GM12878 (cell line): ENCODE data around the gene CARD9. TPM values are rescaled to one million over a fixed set of nuclear protein-coding genes. Genes with fewer than 3 reads are reported as not detected.

Source experiments
- BCL3 ChIP-seq: IDR thresholded peaks from 2 replicates; pipeline ENCODE4 v1.6.1; 2011; ENCODE audit warnings: borderline replicate concordance, low read depth, mild to moderate bottlenecking, moderate library complexity, low read length; ENCODE audit not compliant: insufficient read depth, poor library complexity, severe bottlenecking
- BHLHE40 ChIP-seq, 2 experiments: fragments of 450-650 bp in 1 of 2; IDR thresholded peaks; 2 replicates each; pipeline ENCODE4 v1.6.1; 2011 to 2017; ENCODE audit warnings: low read depth in 2 of 2, borderline replicate concordance in 1 of 2, improper control_type of control experiment in 1 of 2, low read length in 1 of 2, mild to moderate bottlenecking in 1 of 2
- BMI1 ChIP-seq: fragments of 450-650 bp; IDR thresholded peaks from 2 replicates; pipeline ENCODE4 v1.6.1; 2016; ENCODE audit warnings: mild to moderate bottlenecking, moderate library complexity, borderline replicate concordance
- CHD1 ChIP-seq: IDR thresholded peaks from 2 replicates; pipeline ENCODE4 v1.6.1; 2012; ENCODE audit warnings: low read depth, low read length, improper control_type of control experiment
- CHD4 ChIP-seq: fragments of 200-600 bp; sonication (generic); IDR thresholded peaks from 2 replicates; pipeline ENCODE4 v1.6.1; 2016; ENCODE audit warnings: mild to moderate bottlenecking
- EED ChIP-seq: sonication (generic); IDR thresholded peaks from 2 replicates; pipeline ENCODE4 v1.6.1; 2016; ENCODE audit warnings: antibody characterized with exemption, low read depth
- GABPA ChIP-seq: IDR thresholded peaks from 2 replicates; pipeline ENCODE4 v1.6.1; 2014; ENCODE audit warnings: antibody characterized with exemption, low read depth, mild to moderate bottlenecking, inconsistent platforms
- GATAD2B ChIP-seq: fragments of 450-650 bp; conservative IDR thresholded peaks from 2 replicates; pipeline ENCODE4 v1.6.1; 2017; ENCODE audit warnings: low read depth, mild to moderate bottlenecking, moderate library complexity
- HDGF ChIP-seq: fragments of 450-650 bp; IDR thresholded peaks from 2 replicates; pipeline ENCODE4 v1.6.1; 2016; ENCODE audit warnings: antibody characterized with exemption
- JUND ChIP-seq: IDR thresholded peaks from 2 replicates; pipeline ENCODE4 v1.6.1; 2012; ENCODE audit warnings: low read depth, mild to moderate bottlenecking, low read length, improper control_type of control experiment, moderate library complexity
- MYC ChIP-seq: IDR thresholded peaks from 2 replicates; pipeline ENCODE4 v1.6.1; 2011; ENCODE audit warnings: mild to moderate bottlenecking, low read length, moderate library complexity, inconsistent platforms; ENCODE audit not compliant: insufficient read depth, insufficient replicate concordance, insufficient read length, severe bottlenecking
- NFIC ChIP-seq: IDR thresholded peaks from 2 replicates; pipeline ENCODE4 v1.6.1; 2012; ENCODE audit warnings: low read depth, mild to moderate bottlenecking, inconsistent platforms, low read length, moderate library complexity
- POU2F2 ChIP-seq: IDR thresholded peaks from 3 replicates; pipeline ENCODE4 v1.6.1; 2011; ENCODE audit warnings: low read depth, mild to moderate bottlenecking, low read length, borderline replicate concordance
- SMAD1 ChIP-seq: fragments of 450-650 bp; IDR thresholded peaks from 2 replicates; pipeline ENCODE4 v1.6.1; 2018; ENCODE audit warnings: mild to moderate bottlenecking, low read depth; ENCODE audit not compliant: partially characterized antibody
- SPI1 ChIP-seq: IDR thresholded peaks from 2 replicates; pipeline ENCODE4 v1.6.1; 2011; ENCODE audit warnings: low read depth, mild to moderate bottlenecking, low read length, moderate library complexity, borderline replicate concordance; ENCODE audit not compliant: insufficient read depth
- ZBED1 ChIP-seq: IDR thresholded peaks from 2 replicates; pipeline ENCODE4 v1.6.1; 2016; ENCODE audit warnings: borderline replicate concordance
- ZBTB11 ChIP-seq: fragments of 450-650 bp; formaldehyde crosslinking; IDR thresholded peaks from 2 replicates; pipeline ENCODE4 v1.5.0; 2022; ENCODE audit warnings: mild to moderate bottlenecking, missing genetic modification characterization
- ZBTB4 ChIP-seq: fragments of 450-650 bp; formaldehyde crosslinking; IDR thresholded peaks from 2 replicates; pipeline ENCODE4 v1.4.0; 2022; ENCODE audit warnings: mild to moderate bottlenecking, moderate library complexity
- ZZZ3 ChIP-seq: IDR thresholded peaks from 2 replicates; pipeline ENCODE4 v1.6.1; 2011; ENCODE audit warnings: low read depth; ENCODE audit not compliant: control insufficient read depth, insufficient read length
- polyA plus RNA-seq, 11 experiments: library from polyadenylated mRNA; depleted of rRNA in 4 of 11; unstranded in 6 of 11; stranded (reverse) in 5 of 11; fragments of >200 nt; fragmentation: Nextera tagmentation in 4 of 11; fragmentation: Illumina TruSeq in 1 of 11; extraction: Ambion mirVana in 4 of 11; extraction: Trizol in 1 of 11; gene quantifications; 1 replicate in 1 of 11; 2 replicates in 10 of 11; pipeline versions ENCODE4 v1.2.1 to v1.2.3, GENCODE V29; 2011 to 2016; ENCODE audit warnings: inconsistent platforms in 2 of 11, missing spikeins in 2 of 11, low read depth in 1 of 11
- total RNA-seq, 4 experiments: library from RNA; depleted of rRNA in 3 of 4; stranded (reverse); fragments of >200 nt in 3 of 4; fragmentation: Illumina TruSeq in 1 of 4; extraction: Trizol in 1 of 4; gene quantifications; 2 replicates each; pipeline versions ENCODE4 v1.2.1 to v1.2.3, GENCODE V29; 2013 to 2021

Gene CARD9
- total and polyA plus RNA-seq, 10 of the 15 experiments (the other 5 are each of a cell fraction or from before 2014, with no cell fraction given) = 0.11 to 4.9 (median 1.8) TPM; not detected in 1

GRCh38 chr9:136400038-136400834 lies 26.8 kb upstream of the CARD9 start, which contains the start of gene SNAPC4 (continued):
- TF ChIP-seq BMI1 = peak; percentile 61; the same call in 1 of the 2 replicates
- TF ChIP-seq JUND = no peak
- TF ChIP-seq NFIC = no peak
- no peak for TF ChIP-seq ZZZ3
- no peak for TF ChIP-seq ZBTB11 (CRISPR knock-in tag)
- TF ChIP-seq CHD1 = no peak
- no peak for TF ChIP-seq BCL3
- no peak for TF ChIP-seq ZBED1
- TF ChIP-seq GABPA = peak; percentile 88
- TF ChIP-seq BHLHE40 (IDR thresholded peaks at IDR 0.05; ENCODE audit: borderline replicate concordance in 1 of 2, low read depth in 2 of 2, low read length in 1 of 2) = peak; percentile 43 to 63; a peak in 2 of 4 replicates
- TF ChIP-seq MYC = no peak
- no peak for TF ChIP-seq CHD4
- no peak for TF ChIP-seq SMAD1
- no peak for TF ChIP-seq EED
- no peak for TF ChIP-seq ZBTB4 (CRISPR knock-in tag)
- peak; percentile 55; the same call in 2 of the 3 replicates for TF ChIP-seq POU2F2
- peak; percentile 55; the same call in 1 of the 2 replicates for TF ChIP-seq HDGF
- peak; percentile 82; the same call in 1 of the 2 replicates for TF ChIP-seq GATAD2B
- TF ChIP-seq SPI1 = no peak
